GM13976 (cell line): ENCODE results near the gene VRK3.
A peak's percentile ranks its signal among the peaks of the same experiment; 100 is the strongest.

Source experiments
- DNase-seq: peaks from one replicate; pipeline ENCODE4 v3.0.0; 2012; ENCODE audit warnings: low spot score
- CTCF ChIP-seq: IDR thresholded peaks from 2 replicates; pipeline ENCODE4 v1.5.1; 2012; ENCODE audit warnings: borderline replicate concordance, mild to moderate bottlenecking; ENCODE audit not compliant: insufficient read depth; ENCODE audit errors: extremely low read depth, missing control alignments, control extremely low read depth
- in situ Hi-C: fragments of 300-500 bp; cut with MboI; formaldehyde crosslinking; loops from one replicate; pipeline ENCODE4 v1.12.0; 2022; ENCODE audit warnings: low sequenced_read_pairs, mixed read lengths, inconsistent platforms; ENCODE audit not compliant: unreplicated experiment

Gene VRK3

GRCh38 chr19:49930483-49931011 lies 94.6 kb downstream of the VRK3 start:
- TF ChIP-seq CTCF: no peak
- in situ Hi-C loops: loop anchor here (25.0 kb wide), 1 partner anchor 207 kb away; no protein-coding TSS in a partner anchor
- DNase-seq: no peak

GRCh38 chr19:49929611-49930482 lies 95.3 kb downstream of the VRK3 start:
- DNase-seq: peak; percentile 98
- in situ Hi-C loops: loop anchor here (25.0 kb wide), 1 partner anchor 207 kb away; no protein-coding TSS in a partner anchor
- no peak for TF ChIP-seq CTCF

- DNase-seq: peak; percentile 97
- in situ Hi-C loops: loop anchor here (25.0 kb wide), 1 partner anchor 208 kb away; no protein-coding TSS in a partner anchor
- TF ChIP-seq CTCF: no peak
Measured at GRCh38 chr19:49929121-49929610, 96.0 kb downstream of the VRK3 start, which contains the start of the genes ATF5 and NUP62. ATF5 (plus strand) TSS chr19:49929205; CDS start chr19:49930851, 1,646 bp downstream. NUP62 (minus strand) TSS chr19:49929504; CDS start chr19:49909807, 19,697 bp downstream.

DNA sequence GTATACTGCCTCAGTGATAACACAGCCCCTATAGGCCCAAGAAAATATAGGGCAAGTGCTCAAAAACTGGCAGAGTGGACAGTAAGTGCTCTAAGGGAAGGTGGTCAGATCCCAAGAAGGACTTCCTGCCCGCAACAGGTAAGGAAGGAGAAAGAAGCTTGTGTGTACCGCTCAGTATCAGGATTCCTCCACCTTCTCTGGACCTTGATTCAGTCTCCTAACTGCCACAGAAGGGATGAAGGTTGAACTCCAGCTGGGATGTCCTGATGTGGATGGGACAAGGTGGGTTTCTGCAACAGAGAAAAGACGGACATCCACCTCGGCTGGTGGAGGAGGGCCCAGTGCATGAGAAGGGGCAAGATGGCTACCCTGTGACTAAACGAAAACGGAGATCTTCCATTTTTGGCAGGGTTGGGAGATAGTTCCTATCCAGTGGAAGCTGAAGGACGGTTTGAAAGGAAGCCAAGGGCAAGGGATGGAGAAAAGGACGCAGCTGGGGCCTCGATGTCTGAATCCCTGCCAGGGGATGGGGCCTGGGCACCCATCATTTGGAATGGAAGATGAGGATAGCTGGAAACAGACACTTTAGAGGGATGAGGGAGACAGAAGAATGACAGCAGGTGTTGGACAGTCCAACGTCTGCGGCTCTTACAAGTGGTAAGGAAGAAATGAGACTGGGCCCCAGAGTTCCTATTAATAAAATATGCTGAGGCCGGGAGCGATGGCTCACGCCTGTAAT lies 97.5 kb downstream of the VRK3 start:
- no peak for TF ChIP-seq CTCF
- in situ Hi-C loops: loop anchor here (25.0 kb wide), 1 partner anchor 210 kb away; no protein-coding TSS in a partner anchor
- DNase-seq: no peak

DNA sequence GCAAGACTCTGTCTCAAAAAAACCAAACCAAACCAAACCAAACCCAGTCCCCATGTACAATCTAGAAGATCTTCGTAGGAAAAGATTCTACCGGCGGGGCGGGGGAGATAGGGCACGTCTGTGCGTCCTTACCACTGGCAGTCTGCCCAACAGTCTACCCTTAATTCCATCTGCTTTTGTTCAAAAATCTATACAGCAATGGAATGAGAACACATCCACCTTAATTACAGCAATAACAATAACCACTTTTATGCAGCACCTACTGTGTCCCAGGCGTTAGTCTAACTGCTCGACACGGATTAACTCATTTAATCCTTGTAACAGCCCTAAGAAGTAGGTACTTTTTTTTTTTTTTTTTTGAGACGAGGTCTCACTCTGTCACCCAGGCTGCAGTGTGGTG lies 98.7 kb downstream of the VRK3 start:
- in situ Hi-C loops: loop anchor here (25.0 kb wide), 1 partner anchor 211 kb away; no protein-coding TSS in a partner anchor

More for the DNA sequence above, 98.7 kb downstream of the VRK3 start:
- no peak for TF ChIP-seq CTCF
- DNase-seq: no peak
